Measurements from ENCODE around the gene ABR.

ABR gene

DNA sequence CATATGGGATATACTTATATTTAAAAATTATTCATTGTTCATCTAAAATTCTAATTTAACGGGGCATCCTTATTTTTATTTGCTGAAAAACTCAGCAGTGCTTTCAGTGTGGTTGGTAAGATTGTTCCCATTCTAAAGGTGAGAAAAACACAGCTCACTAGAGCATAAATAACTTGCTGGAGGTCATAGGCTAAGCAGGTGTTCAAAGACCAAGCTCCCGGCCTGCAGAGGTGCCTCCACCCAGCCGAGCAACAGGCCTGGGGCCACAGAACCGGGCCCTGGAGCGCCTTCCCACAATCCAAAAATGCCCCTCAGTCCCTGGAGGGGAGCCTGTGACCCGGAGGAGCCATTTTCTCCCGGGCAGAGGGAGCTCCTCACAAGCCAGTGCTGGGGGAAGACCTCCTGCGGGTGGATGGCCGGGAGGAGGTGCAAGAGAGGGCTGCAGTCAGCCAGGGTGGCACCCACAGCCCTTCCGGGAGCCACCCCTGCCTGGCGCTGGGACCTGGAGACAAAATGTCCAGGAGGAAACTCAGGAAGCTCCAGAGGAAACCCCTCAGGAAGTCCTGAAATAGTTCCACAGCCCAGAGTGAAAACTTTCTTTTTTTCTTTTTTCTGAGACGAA, 14.7 kb downstream of the ABR start:
- H3K9ac ChIP-seq (ENCODE audit: low read length): no peak overlapping the region
- DNase-seq: no peak
- no peak overlapping the region for H2BK120ac ChIP-seq (ENCODE audit: low read depth, low read length)
- H2AFZ ChIP-seq (ENCODE audit: low read depth, low read length): no peak overlapping the region
- H3K9me3 ChIP-seq (ENCODE audit: control insufficient read depth, low read length): no peaks in the 10 kb centered on the region
- 85% methylated on average over 12 of the region's 12 CpGs for WGBS
- H3K27ac ChIP-seq (ENCODE audit: low read length, poor library complexity, severe bottlenecking): no peak overlapping the region
- peaks cover 24 to 36% of the 10 kb centered on the region in 2 experiments for H3K36me3 ChIP-seq (ENCODE audit: control insufficient read depth in 1 of 2, insufficient read depth in 2 of 2, low read depth in 1 of 2, low read length in 2 of 2)
- no peak overlapping the region for H2AK5ac ChIP-seq (ENCODE audit: low read length, severe bottlenecking)
- H3K4ac ChIP-seq (ENCODE audit: low read depth in 1 of 2, low read length in 2 of 2): no peak overlapping the region
- H2BK12ac ChIP-seq (ENCODE audit: low read length in 2 of 2): no peak overlapping the region
- H2BK5ac ChIP-seq (ENCODE audit: low read depth, low read length, poor library complexity, severe bottlenecking): no peak overlapping the region
- no peak overlapping the region for H3K14ac ChIP-seq (ENCODE audit: low read length in 2 of 2)
- peaks cover 45% of the 10 kb centered on the region for H3K79me1 ChIP-seq (replicated peaks; ENCODE audit: low read length, poor library complexity, severe bottlenecking)
- no peak overlapping the region for H4K8ac ChIP-seq (ENCODE audit: low read length)
- H3K4me1 ChIP-seq (ENCODE audit: control insufficient read depth, insufficient read depth, low read depth, low read length): peaks cover 20% of the 10 kb centered on the region
- no peak overlapping the region for H2BK15ac ChIP-seq (ENCODE audit: low read depth, poor library complexity, severe bottlenecking)
- H3K4me3 ChIP-seq (ENCODE audit: insufficient read depth in 1 of 2, low read depth in 1 of 2, low read length in 2 of 2): no peak overlapping the region
- no peak overlapping the region for H3K23ac ChIP-seq (ENCODE audit: low read length in 2 of 2)
- no peaks in the 10 kb centered on the region for H3K27me3 ChIP-seq (ENCODE audit: control insufficient read depth in 1 of 2, insufficient read depth in 1 of 2, low read length in 2 of 2)
- H3K4me2 ChIP-seq (ENCODE audit: low read length, poor library complexity, severe bottlenecking): no peak overlapping the region
- H3K18ac ChIP-seq (ENCODE audit: low read depth in 1 of 2, low read length in 2 of 2): no peak overlapping the region
- H4K91ac ChIP-seq (ENCODE audit: low read length): no peak overlapping the region

DNA sequence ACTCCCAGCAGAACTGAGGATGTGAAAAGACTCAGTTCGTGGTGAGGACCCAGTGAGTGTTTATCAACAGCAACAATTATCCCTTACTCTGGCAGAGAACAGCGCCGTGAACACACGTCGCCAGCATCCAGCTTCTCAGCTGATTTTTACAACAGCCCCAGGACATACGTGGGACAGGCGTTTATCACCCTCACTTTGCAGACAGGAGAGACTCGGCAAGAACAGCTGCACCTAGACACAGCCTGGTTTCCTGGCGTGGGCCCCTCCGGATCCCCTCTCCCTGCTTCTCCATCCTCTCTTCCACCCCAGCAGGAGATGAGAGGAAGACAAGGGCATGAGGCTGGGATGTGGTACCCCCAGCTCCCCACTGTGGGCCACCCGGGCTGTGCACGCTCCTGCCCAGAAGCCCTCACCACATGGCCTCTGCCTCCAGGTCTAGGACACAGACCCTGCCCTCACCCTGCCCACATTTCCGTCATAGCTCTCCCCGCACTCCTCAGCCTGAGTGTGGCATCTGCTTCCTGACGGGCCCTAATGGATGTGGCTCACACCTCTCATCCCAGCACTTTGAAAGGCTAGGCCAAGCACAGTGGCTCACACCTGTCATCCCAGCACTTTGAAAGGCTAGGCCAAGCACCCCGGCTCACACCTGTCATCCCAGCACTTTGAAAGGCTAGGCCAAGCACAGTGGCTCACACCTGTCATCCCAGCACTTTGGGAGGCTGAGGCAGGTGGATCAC, 17.5 kb downstream of the ABR start:
- H3K18ac ChIP-seq (ENCODE audit: low read depth in 1 of 2, low read length in 2 of 2): no peak overlapping the region
- no peak overlapping the region for H3K23ac ChIP-seq (ENCODE audit: low read length in 2 of 2)
- no peak overlapping the region for H3K4me2 ChIP-seq (ENCODE audit: low read length, poor library complexity, severe bottlenecking)
- H3K9ac ChIP-seq (ENCODE audit: low read length): no peak overlapping the region
- no peaks in the 10 kb centered on the region for H3K9me3 ChIP-seq (ENCODE audit: control insufficient read depth, low read length)
- no peak overlapping the region for H3K4ac ChIP-seq (ENCODE audit: low read depth in 1 of 2, low read length in 2 of 2)
- H2BK120ac ChIP-seq (ENCODE audit: low read depth, low read length): no peak overlapping the region
- H3K36me3 ChIP-seq (ENCODE audit: control insufficient read depth in 1 of 2, insufficient read depth in 2 of 2, low read depth in 1 of 2, low read length in 2 of 2): peaks cover 29 to 30% of the 10 kb centered on the region in 2 experiments
- peaks cover 12% of the 10 kb centered on the region for H3K4me1 ChIP-seq (ENCODE audit: control insufficient read depth, insufficient read depth, low read depth, low read length)
- H4K8ac ChIP-seq (ENCODE audit: low read length): no peak overlapping the region
- H2BK15ac ChIP-seq (ENCODE audit: low read depth, poor library complexity, severe bottlenecking): no peak overlapping the region
- no peak overlapping the region for H2AFZ ChIP-seq (ENCODE audit: low read depth, low read length)
- DNase-seq: no peak
- H2BK12ac ChIP-seq (ENCODE audit: low read length in 2 of 2): no peak overlapping the region
- no peak overlapping the region for H3K14ac ChIP-seq (ENCODE audit: low read length in 2 of 2)
- no peaks in the 10 kb centered on the region for H3K27me3 ChIP-seq (ENCODE audit: control insufficient read depth in 1 of 2, insufficient read depth in 1 of 2, low read length in 2 of 2)
- WGBS: 90% methylated on average over 14 of the region's 16 CpGs
- H2BK5ac ChIP-seq (ENCODE audit: low read depth, low read length, poor library complexity, severe bottlenecking): no peak overlapping the region
- H2AK5ac ChIP-seq (ENCODE audit: low read length, severe bottlenecking): no peak overlapping the region
- H3K4me3 ChIP-seq (ENCODE audit: insufficient read depth in 1 of 2, low read depth in 1 of 2, low read length in 2 of 2): no peak overlapping the region
- H4K91ac ChIP-seq (ENCODE audit: low read length): no peak overlapping the region
- H3K27ac ChIP-seq (ENCODE audit: low read length, poor library complexity, severe bottlenecking): no peak overlapping the region
- H3K79me1 ChIP-seq (replicated peaks; ENCODE audit: low read length, poor library complexity, severe bottlenecking): peaks cover 34% of the 10 kb centered on the region

DNA sequence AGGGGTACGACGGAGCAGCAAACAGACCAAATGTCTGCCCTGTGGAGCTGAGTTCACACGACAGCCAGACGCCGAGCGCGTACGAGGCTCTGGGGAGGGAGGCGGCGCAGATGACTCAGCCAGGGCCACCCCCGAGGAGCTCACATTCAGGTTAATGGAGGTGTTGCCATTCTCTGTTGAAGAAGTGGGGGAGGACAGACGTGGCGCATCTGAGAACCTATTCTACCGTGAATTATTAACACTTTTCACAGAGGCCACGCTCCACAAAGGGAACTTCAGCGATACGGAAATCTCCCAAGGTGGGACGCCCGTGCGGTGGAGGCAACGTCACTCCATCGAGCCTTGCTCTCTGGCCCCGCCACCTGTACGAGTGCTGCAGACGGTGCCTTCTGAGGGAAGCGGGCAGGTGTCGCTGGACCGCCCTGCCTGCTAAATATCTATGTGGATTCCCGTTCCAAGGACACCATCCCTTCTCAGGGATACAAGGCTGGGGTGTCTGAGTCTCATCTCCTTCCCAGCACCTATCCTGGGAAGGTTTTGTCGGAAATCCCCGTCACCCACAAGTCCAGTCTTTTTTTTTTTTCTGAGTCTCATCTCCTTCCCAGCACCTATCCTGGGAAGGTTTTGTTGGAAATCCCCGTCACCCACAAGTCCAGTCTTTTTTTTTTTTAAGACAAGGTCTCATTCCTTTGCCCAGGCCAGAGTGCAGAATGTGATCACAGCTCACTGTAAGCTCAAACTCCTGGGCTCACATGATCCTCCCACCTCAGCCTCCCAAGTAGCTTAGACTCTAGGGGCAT, 19.0 kb downstream of the ABR start:
- Histone ChIP-seq H3K4me2 (ENCODE audit: low read length, poor library complexity, severe bottlenecking) (no peak overlapping the region), H3K27me3 (ENCODE audit: control insufficient read depth in 1 of 2, insufficient read depth in 1 of 2, low read length in 2 of 2) (no peaks in the 10 kb centered on the region), H2BK5ac (ENCODE audit: low read depth, low read length, poor library complexity, severe bottlenecking) (no peak overlapping the region), H3K23ac (ENCODE audit: low read length in 2 of 2) (no peak overlapping the region), H2BK120ac (ENCODE audit: low read depth, low read length) (no peak overlapping the region), H2AK5ac (ENCODE audit: low read length, severe bottlenecking) (no peak overlapping the region), H4K91ac (ENCODE audit: low read length) (no peak overlapping the region), H3K4me1 (ENCODE audit: control insufficient read depth, insufficient read depth, low read depth, low read length) (peaks cover 15% of the 10 kb centered on the region), H3K9ac (ENCODE audit: low read length) (no peak overlapping the region), H3K27ac (ENCODE audit: low read length, poor library complexity, severe bottlenecking) (no peak overlapping the region), H4K8ac (ENCODE audit: low read length) (no peak overlapping the region), H2BK15ac (ENCODE audit: low read depth, poor library complexity, severe bottlenecking) (no peak overlapping the region), H3K79me1 (replicated peaks; ENCODE audit: low read length, poor library complexity, severe bottlenecking) (peaks cover 26% of the 10 kb centered on the region), H3K9me3 (ENCODE audit: control insufficient read depth, low read length) (no peaks in the 10 kb centered on the region), H3K4ac (ENCODE audit: low read depth in 1 of 2, low read length in 2 of 2) (no peak overlapping the region), H3K18ac (ENCODE audit: low read depth in 1 of 2, low read length in 2 of 2) (no peak overlapping the region), H3K36me3 (ENCODE audit: control insufficient read depth in 1 of 2, insufficient read depth in 2 of 2, low read depth in 1 of 2, low read length in 2 of 2) (peaks cover 17 to 31% of the 10 kb centered on the region in 2 experiments), H2AFZ (ENCODE audit: low read depth, low read length) (no peak overlapping the region), H3K14ac (ENCODE audit: low read length in 2 of 2) (no peak overlapping the region), H3K4me3 (ENCODE audit: insufficient read depth in 1 of 2, low read depth in 1 of 2, low read length in 2 of 2) (no peak overlapping the region), H2BK12ac (ENCODE audit: low read length in 2 of 2) (no peak overlapping the region)
- 77% methylated on average over 32 of the region's 32 CpGs for WGBS
- DNase-seq: no peak
